Loucy (cell line): ENCODE measurements around the gene CNPPD1.

ENCODE experiments used
- EZH2phosphoT487 ChIP-seq: fragments of 200-600 bp; IDR thresholded peaks from 2 replicates; pipeline ENCODE4 v1.6.1; 2018; ENCODE audit warnings: antibody characterized with exemption, mild to moderate bottlenecking, moderate library complexity, borderline replicate concordance
- TF ChIP-seq, protein P1 (sequence below): fragments of 200-600 bp; sonication (generic); conservative IDR thresholded peaks from 2 replicates; pipeline ENCODE4 v1.5.1; 2014; ENCODE audit warnings: mild to moderate bottlenecking, antibody characterized with exemption, low read length

DNA sequence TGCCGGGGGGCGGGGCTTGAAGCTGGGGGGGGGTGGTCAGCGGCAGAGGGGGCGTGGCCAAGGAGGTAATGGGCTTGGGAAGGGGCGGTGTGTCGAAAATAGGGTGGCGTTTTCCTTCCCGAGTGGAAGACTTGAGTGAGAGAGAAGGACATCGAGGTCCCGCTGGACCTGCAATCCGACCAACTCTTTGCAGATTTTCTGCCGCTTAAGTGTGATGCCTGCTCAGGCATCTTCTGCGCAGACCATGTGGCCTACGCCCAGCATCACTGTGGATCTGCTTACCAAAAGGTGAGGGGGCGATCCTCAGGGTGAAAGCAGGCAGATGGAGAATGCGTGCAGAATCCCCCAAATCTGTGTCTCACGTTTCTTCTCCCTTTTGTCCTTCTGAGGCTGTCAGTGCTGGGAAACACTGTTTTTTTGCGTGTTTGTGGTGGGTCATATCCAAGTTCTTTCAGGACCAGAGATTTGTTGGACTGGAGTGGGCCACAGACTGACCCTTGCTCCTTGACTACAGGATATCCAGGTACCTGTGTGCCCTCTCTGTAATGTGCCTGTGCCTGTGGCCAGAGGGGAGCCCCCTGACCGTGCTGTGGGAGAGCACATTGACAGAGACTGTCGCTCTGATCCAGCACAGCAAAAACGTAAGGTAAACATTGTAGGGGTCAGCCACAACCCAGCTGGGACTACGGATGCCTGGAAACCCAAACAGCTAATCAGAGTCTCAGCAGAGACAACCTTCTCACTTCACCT lies 30.6 kb upstream of the CNPPD1 start:
- TF ChIP-seq, protein P1, sequence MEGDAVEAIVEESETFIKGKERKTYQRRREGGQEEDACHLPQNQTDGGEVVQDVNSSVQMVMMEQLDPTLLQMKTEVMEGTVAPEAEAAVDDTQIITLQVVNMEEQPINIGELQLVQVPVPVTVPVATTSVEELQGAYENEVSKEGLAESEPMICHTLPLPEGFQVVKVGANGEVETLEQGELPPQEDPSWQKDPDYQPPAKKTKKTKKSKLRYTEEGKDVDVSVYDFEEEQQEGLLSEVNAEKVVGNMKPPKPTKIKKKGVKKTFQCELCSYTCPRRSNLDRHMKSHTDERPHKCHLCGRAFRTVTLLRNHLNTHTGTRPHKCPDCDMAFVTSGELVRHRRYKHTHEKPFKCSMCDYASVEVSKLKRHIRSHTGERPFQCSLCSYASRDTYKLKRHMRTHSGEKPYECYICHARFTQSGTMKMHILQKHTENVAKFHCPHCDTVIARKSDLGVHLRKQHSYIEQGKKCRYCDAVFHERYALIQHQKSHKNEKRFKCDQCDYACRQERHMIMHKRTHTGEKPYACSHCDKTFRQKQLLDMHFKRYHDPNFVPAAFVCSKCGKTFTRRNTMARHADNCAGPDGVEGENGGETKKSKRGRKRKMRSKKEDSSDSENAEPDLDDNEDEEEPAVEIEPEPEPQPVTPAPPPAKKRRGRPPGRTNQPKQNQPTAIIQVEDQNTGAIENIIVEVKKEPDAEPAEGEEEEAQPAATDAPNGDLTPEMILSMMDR: no peak
- TF ChIP-seq EZH2phosphoT487: no peak
